Kidney (tissue), 14 donors: Measurements from ENCODE around the gene PRRC2B. TPM values are rescaled to one million over a fixed set of nuclear protein-coding genes. Genes with fewer than 3 reads are reported as not detected.

Experiments
- DNase-seq, 5 donors: peaks; one replicate each; pipeline ENCODE4 v3.0.0-alpha.2; 2013 to 2020
- FAIRE-seq: peaks from 2 replicates; lab custom pipeline; 2012; peaks lifted over from hg19 to GRCh38; lab: Jason Lieb, UNC
- H3K27ac ChIP-seq, 2 donors: one replicate each; pipeline ENCODE4 v1.7.0; 2013; ENCODE audit warnings: low read depth in 2 of 2, low read length in 2 of 2, inconsistent platforms in 1 of 2
- H3K27me3 ChIP-seq: one replicate; pipeline ENCODE4 v1.7.1; 2013; ENCODE audit warnings: low read length, inconsistent platforms; ENCODE audit not compliant: control insufficient read depth, insufficient read depth
- H3K36me3 ChIP-seq, 3 donors: one replicate each; pipeline versions ENCODE4 v1.7.0 to v1.7.1; 2013; ENCODE audit warnings: low read length in 3 of 3, control low read depth in 1 of 3, inconsistent platforms in 1 of 3; ENCODE audit not compliant: insufficient read depth in 3 of 3, control insufficient read depth in 2 of 3
- H3K4me1 ChIP-seq, 3 donors: one replicate each; pipeline versions ENCODE4 v1.7.0 to v1.7.1; 2013; ENCODE audit warnings: low read length in 3 of 3, inconsistent platforms in 1 of 3, low read depth in 1 of 3; ENCODE audit not compliant: control insufficient read depth in 2 of 3, insufficient read depth in 2 of 3
- H3K4me3 ChIP-seq, 3 donors: one replicate each; pipeline versions ENCODE4 v1.7.0 to v1.8.1; 2013; ENCODE audit warnings: low read length in 3 of 3, control low read depth in 1 of 3, inconsistent platforms in 1 of 3
- H3K9ac ChIP-seq, 3 donors: one replicate each; pipeline versions ENCODE4 v1.7.0 to v1.7.1; 2013; ENCODE audit warnings: low read length in 3 of 3, control low read depth in 1 of 3, inconsistent platforms in 1 of 3
- H3K9me3 ChIP-seq, 3 donors: one replicate each; pipeline versions ENCODE4 v1.7.0 to v1.7.1; 2013; ENCODE audit warnings: low read length in 3 of 3, control low read depth in 1 of 3, inconsistent platforms in 1 of 3; ENCODE audit not compliant: control insufficient read depth in 2 of 3, insufficient read depth in 1 of 3
- intact Hi-C: fragments of 100-400 bp; cut with DNase I; formaldehyde crosslinking; loops from one replicate; pipeline ENCODE4 v1.11.1; 2022
- polyA plus RNA-seq: library from polyadenylated mRNA; stranded (reverse); fragments of 350-450 nt; fragmentation: Illumina TruSeq; extraction: RNeasy Lipid Tissue Mini Kit (QIAGEN cat#74804); gene quantifications from one replicate; pipeline ENCODE4 v1.2.3, GENCODE V29; 2014; ENCODE audit warnings: low read depth, low replicate concordance; ENCODE audit not compliant: insufficient read depth
- total RNA-seq: library from RNA; stranded (reverse); fragmentation: NEBNext Ultra II Directional; extraction: Animal tissue kit (Norgen Biotek cat#: 25700); gene quantifications from one replicate; pipeline ENCODE4 v1.2.1, GENCODE V29; 2021
- TF ChIP-seq, protein P1 (sequence below): IDR thresholded peaks from 3 replicates; pipeline ENCODE4 v1.5.1; 2012; ENCODE audit warnings: mild to moderate bottlenecking, moderate library complexity, borderline replicate concordance; ENCODE audit not compliant: insufficient read depth; ENCODE audit errors: extremely low read depth
- donor health status: control.
- donor health status: control.
- donor health status: control.
- donor health status: control.
- donor health status: control.
- donor health status: DM: yes; HTN: yes; CAD: no.
- donor health status: Normal renal cell carcinoma (clear cell type).

PRRC2B gene
- total and polyA plus RNA-seq, 2 donors from 2014 or later: 37.4 to 227 TPM

DNA sequence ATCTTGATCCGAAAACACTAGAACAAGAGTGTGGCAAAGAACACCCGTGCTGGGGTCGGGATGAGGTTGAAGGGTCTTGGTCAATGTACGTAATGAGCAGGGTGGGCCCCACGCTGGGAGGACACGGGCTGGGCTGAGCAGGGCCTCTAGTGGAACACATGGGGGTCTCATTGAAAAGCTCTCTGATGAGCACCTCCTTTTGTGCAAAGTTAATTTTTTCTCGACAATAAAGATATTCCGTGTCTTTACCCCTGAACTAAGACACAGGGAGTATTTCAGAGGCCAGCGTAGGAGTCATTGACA, 129.2 kb downstream of the PRRC2B start:
- no peaks in the 10 kb centered on the region for H3K9me3 ChIP-seq
- no peak overlapping the region for H3K27ac ChIP-seq
- intact Hi-C loops: no loop called here
- peaks cover 0 to 4% (median 0%) of the 10 kb centered on the region in 3 donors for H3K4me1 ChIP-seq
- H3K9ac ChIP-seq: no peak overlapping the region
- peaks cover 2 to 53% (median 34%) of the 10 kb centered on the region in 3 donors for H3K36me3 ChIP-seq
- TF ChIP-seq, protein P1, sequence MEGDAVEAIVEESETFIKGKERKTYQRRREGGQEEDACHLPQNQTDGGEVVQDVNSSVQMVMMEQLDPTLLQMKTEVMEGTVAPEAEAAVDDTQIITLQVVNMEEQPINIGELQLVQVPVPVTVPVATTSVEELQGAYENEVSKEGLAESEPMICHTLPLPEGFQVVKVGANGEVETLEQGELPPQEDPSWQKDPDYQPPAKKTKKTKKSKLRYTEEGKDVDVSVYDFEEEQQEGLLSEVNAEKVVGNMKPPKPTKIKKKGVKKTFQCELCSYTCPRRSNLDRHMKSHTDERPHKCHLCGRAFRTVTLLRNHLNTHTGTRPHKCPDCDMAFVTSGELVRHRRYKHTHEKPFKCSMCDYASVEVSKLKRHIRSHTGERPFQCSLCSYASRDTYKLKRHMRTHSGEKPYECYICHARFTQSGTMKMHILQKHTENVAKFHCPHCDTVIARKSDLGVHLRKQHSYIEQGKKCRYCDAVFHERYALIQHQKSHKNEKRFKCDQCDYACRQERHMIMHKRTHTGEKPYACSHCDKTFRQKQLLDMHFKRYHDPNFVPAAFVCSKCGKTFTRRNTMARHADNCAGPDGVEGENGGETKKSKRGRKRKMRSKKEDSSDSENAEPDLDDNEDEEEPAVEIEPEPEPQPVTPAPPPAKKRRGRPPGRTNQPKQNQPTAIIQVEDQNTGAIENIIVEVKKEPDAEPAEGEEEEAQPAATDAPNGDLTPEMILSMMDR: no peak
- H3K4me3 ChIP-seq: no peak overlapping the region
- H3K27me3 ChIP-seq: no peaks in the 10 kb centered on the region
- DNase-seq (no peak), FAIRE-seq (no peak)

DNA sequence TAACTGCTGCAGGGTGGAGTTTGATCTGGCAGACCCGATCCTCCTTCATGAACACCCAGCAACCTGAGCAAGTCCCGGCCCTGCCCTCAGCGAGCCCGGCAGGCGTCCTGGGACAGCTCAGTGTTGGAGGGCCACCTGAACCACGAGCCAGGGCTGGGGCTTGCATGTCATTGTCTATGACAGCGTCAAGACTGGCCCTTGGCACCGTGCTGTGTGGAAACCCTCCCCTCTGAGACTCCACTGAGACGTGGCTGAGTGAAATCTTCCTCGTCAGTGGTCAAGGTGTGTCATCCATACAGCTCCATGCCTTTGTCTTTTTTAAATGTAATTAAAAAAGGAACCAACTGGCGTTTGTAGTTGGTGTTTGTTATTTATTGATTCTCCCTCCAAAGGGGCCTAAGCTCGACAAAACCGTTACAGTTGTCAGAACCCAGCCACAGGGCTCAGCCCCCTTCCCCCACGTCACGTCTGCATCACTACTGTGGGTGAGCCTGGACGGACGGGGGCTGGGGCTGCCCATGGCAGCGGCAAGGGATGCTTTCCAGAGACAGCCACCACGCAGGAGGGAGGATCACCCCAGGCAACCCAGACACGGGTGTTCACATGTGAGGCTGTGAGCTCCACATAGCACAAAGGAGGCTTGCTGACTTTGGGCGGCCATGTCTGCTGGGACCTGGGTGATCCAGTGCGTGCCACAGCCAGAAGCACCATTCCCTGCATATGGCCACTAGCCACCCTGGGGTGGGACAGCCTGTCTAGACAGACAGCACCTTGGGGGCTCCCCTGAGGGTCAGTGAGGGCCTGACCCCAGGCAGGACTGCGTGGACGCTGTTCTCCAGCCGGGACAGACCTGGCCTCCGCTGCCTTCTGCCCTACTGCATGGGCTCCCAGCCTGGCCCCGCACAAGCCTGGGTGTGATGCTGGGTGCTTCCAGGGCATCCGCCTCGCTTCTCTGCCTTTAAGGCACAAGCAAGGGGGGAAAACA, 129.9 kb downstream of the PRRC2B start:
- TF ChIP-seq, protein P1: no peak
- Histone ChIP-seq H3K4me3 (no peak overlapping the region), H3K9me3 (no peaks in the 10 kb centered on the region), H3K36me3 (peaks cover 3 to 53% (median 29%) of the 10 kb centered on the region in 3 donors), H3K9ac (no peak overlapping the region), H3K27me3 (no peaks in the 10 kb centered on the region), H3K27ac (no peak overlapping the region), H3K4me1 (peaks cover 0 to 4% (median 0%) of the 10 kb centered on the region in 3 donors)
- intact Hi-C loops: no loop called here
- no peak for DNase-seq
- no peak for FAIRE-seq

DNA sequence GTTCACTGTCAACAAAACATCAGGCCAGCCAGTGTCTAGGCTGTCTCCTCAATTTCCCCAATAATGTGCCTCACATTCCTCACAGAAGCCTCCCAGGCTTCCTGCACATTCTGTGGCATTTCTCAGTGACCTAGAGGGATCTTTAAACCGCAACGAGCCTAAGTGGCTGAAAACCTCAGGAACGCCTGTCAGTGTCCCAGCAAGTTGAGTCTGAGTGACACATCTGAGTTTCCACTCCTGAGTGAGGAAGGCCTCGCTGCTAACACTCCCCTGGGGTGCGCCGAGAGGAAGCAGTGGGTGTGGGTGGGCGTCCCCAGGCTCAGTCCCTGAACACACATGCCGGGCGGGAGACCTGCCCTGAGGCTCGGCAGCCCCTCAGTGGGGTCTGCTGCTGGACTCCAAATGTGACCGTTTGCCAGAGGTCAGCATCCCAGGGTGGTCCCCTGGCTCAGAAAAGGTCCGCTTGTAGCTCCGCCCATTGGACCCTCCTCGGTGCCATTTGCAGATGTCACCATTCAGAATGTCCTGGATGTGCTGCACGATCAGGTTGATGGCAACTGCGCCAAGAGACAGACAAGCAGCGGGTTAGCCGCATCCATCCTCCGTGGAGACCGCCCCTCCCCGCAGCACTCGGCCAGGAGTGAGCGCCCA, 130.9 kb downstream of the PRRC2B start:
- intact Hi-C loops: no loop called here
- H3K36me3 ChIP-seq: peaks cover 2 to 47% (median 19%) of the 10 kb centered on the region in 3 donors
- FAIRE-seq: no peak

More for the DNA sequence above, 130.9 kb downstream of the PRRC2B start:
- Histone ChIP-seq H3K27ac (no peak overlapping the region), H3K9me3 (no peaks in the 10 kb centered on the region), H3K4me3 (no peak overlapping the region), H3K27me3 (no peaks in the 10 kb centered on the region), H3K9ac (no peak overlapping the region), H3K4me1 (peaks cover 0 to 8% (median 1%) of the 10 kb centered on the region in 3 donors)
- TF ChIP-seq, protein P1: no peak
- DNase-seq: no peak
